OCI-LY7 (cell line): ENCODE measurements around the gene LARGE1. TPM values are rescaled to one million over a fixed set of nuclear protein-coding genes. Genes with fewer than 3 reads are reported as not detected.

Experiments
- BruUV-seq: library from RNA; stranded (reverse); fragments of 400-500 nt; replicated peaks from 2 replicates; lab custom pipeline; 2021; lab: Mats Ljungman, UMichigan
- CTCF ChIA-PET: fragments of 300-600 bp; sonication (Branson Sonifier 250); formaldehyde crosslinking; loops from one replicate; lab custom pipeline; 2022; ENCODE audit warnings: antibody characterized with exemption; ENCODE audit not compliant: unreplicated experiment; lab: Charles Lee
- POLR2A ChIA-PET: fragments of 300-600 bp; sonication (Branson Sonifier 250); formaldehyde crosslinking; loops from one replicate; lab custom pipeline; 2022; ENCODE audit warnings: antibody characterized with exemption; lab: Charles Lee
- DNase-seq: peaks from one replicate; pipeline ENCODE4 v3.0.0-alpha.2; 2015; ENCODE audit warnings: low spot score
- H2AFZ ChIP-seq: fragments of 200-600 bp; sonication (generic), shearing (Covaris generic); 2 replicates; pipeline ENCODE4 v1.6.1; 2014; ENCODE audit warnings: mild to moderate bottlenecking, antibody characterized with exemption, low read length, moderate library complexity
- H3K27ac ChIP-seq: fragments of 200-600 bp; sonication (generic); 2 replicates; pipeline ENCODE4 v1.5.1; 2014; ENCODE audit warnings: mixed run types, low read depth, mild to moderate bottlenecking, moderate library complexity, low read length, inconsistent platforms; ENCODE audit not compliant: poor library complexity, severe bottlenecking
- H3K36me3 ChIP-seq: fragments of 200-600 bp; sonication (generic); 2 replicates; pipeline ENCODE4 v1.6.1; 2014; ENCODE audit warnings: mild to moderate bottlenecking, antibody characterized with exemption, low read length, moderate library complexity, mixed read lengths; ENCODE audit not compliant: insufficient read depth
- H3K4me1 ChIP-seq: fragments of 200-600 bp; sonication (generic); 2 replicates; pipeline ENCODE4 v1.5.1; 2014; ENCODE audit warnings: mild to moderate bottlenecking, low read length; ENCODE audit not compliant: insufficient read depth, poor library complexity, severe bottlenecking
- H3K4me2 ChIP-seq: fragments of 200-600 bp; sonication (generic); 2 replicates; pipeline ENCODE4 v1.6.1; 2014; ENCODE audit warnings: mild to moderate bottlenecking, low read length
- H3K4me3 ChIP-seq: fragments of 200-600 bp; sonication (generic); 2 replicates; pipeline ENCODE4 v1.5.1; 2014; ENCODE audit warnings: mild to moderate bottlenecking, low read depth, low read length; ENCODE audit not compliant: poor library complexity, severe bottlenecking
- H3K79me2 ChIP-seq: fragments of 200-600 bp; sonication (generic); 2 replicates; pipeline ENCODE4 v1.6.1; 2016; ENCODE audit warnings: low read depth, mild to moderate bottlenecking, low read length, moderate library complexity, mixed read lengths; ENCODE audit not compliant: insufficient read depth
- H3K9me2 ChIP-seq: fragments of 200-600 bp; sonication (generic); 2 replicates; pipeline ENCODE4 v1.6.1; 2016; ENCODE audit warnings: mild to moderate bottlenecking, low read length, mixed read lengths; ENCODE audit not compliant: insufficient read depth
- H3K9me3 ChIP-seq: fragments of 200-600 bp; sonication (generic); 2 replicates; pipeline ENCODE4 v1.6.1; 2014; ENCODE audit warnings: mild to moderate bottlenecking, mixed run types, low read length, mixed read lengths
- H4K20me1 ChIP-seq: fragments of 200-600 bp; sonication (generic); 2 replicates; pipeline ENCODE4 v1.6.1; 2014; ENCODE audit warnings: mild to moderate bottlenecking, antibody characterized with exemption, low read length, moderate library complexity, mixed read lengths; ENCODE audit not compliant: insufficient read depth
- EZH2phosphoT487 ChIP-seq: fragments of 200-600 bp; sonication (generic); IDR thresholded peaks from 2 replicates; pipeline ENCODE4 v1.6.1; 2018; ENCODE audit warnings: low read depth, borderline replicate concordance, mild to moderate bottlenecking, mixed run types, antibody characterized with exemption, low read length, moderate library complexity, mixed read lengths
- intact Hi-C: fragments of 100-400 bp; cut with micrococcal nuclease; formaldehyde crosslinking; loops from one replicate; pipeline ENCODE4 v1.10.0; 2022; ENCODE audit not compliant: unreplicated experiment
- total RNA-seq, 2 experiments: library from RNA; depleted of rRNA in 1 of 2; stranded (reverse); fragments of >200 nt in 1 of 2; shearing (Covaris generic) in 1 of 2; gene quantifications; 2 replicates each; pipeline ENCODE4 v1.2.3, GENCODE V29; 2014 to 2022
- TF ChIP-seq, protein P1 (sequence below): fragments of 200-600 bp; sonication (generic); conservative IDR thresholded peaks from 2 replicates; pipeline ENCODE4 v1.5.1; 2014; ENCODE audit warnings: mild to moderate bottlenecking, antibody characterized with exemption, low read length, moderate library complexity, mixed read lengths

The LARGE1 gene
- total RNA-seq, 2 experiments from 2014 or later: 31.5 to 31.9 TPM

DNA sequence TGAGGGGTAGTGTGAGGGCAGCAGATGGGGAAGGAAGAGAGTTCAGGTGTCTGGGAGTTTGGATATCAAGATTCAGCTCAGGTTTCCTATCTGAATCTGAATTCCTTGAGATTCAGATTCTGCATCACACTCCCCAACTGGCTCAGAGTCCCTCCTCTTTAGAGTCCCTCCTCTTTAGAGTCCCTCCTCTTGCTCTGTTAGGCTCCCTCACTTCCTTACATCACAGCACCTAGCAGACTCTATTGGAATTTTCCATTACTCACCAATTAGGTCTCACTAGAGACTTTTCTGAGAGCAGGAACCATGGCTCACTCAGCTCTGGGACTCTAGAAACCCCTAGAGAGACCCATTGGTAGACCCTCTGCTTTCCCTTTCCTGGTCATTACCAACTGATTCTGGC lies 558.7 kb downstream of the LARGE1 start:
- no peak for TF ChIP-seq EZH2phosphoT487
- TF ChIP-seq, protein P1, sequence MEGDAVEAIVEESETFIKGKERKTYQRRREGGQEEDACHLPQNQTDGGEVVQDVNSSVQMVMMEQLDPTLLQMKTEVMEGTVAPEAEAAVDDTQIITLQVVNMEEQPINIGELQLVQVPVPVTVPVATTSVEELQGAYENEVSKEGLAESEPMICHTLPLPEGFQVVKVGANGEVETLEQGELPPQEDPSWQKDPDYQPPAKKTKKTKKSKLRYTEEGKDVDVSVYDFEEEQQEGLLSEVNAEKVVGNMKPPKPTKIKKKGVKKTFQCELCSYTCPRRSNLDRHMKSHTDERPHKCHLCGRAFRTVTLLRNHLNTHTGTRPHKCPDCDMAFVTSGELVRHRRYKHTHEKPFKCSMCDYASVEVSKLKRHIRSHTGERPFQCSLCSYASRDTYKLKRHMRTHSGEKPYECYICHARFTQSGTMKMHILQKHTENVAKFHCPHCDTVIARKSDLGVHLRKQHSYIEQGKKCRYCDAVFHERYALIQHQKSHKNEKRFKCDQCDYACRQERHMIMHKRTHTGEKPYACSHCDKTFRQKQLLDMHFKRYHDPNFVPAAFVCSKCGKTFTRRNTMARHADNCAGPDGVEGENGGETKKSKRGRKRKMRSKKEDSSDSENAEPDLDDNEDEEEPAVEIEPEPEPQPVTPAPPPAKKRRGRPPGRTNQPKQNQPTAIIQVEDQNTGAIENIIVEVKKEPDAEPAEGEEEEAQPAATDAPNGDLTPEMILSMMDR: no peak
- CTCF ChIA-PET: interaction anchor here (0.7 kb wide), 1 partner anchor 829 kb away, joined by 3 read pairs; no protein-coding TSS in a partner anchor
- H3K27ac ChIP-seq: no peak overlapping the region
- H3K4me2 ChIP-seq: no peak overlapping the region
- H3K4me3 ChIP-seq: no peak overlapping the region
- H2AFZ ChIP-seq: no peak overlapping the region
- intact Hi-C loops: no loop called here
- no TSS peak for BruUV-seq
- H3K9me3 ChIP-seq: no peaks in the 10 kb centered on the region
- peaks cover 9% of the 10 kb centered on the region for H3K4me1 ChIP-seq
- H4K20me1 ChIP-seq: no peaks in the 10 kb centered on the region
- POLR2A ChIA-PET: no interaction called here
- no peaks in the 10 kb centered on the region for H3K9me2 ChIP-seq
- no peaks in the 10 kb centered on the region for H3K36me3 ChIP-seq
- peak; percentile 7 for DNase-seq
- no peaks in the 10 kb centered on the region for H3K79me2 ChIP-seq

DNA sequence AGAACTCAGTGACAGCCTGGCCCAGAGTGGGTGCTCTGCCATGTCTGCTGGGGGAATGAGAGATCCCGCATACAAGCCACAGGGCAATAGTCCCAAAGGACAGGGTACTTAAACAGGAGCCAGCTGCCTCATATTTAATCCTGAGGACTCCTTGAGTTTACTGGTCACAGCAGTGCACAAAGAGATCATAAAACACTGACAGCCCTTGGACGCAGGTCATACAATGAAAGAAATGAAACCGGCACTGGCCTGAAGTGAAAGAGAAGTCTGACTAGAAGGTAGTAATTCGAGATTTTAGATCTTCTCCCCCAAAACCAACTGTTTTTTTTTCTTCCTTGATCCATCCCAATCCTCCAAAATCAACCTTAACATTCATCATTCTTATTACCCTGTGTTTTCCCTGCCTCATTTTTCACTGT lies 562.3 kb downstream of the LARGE1 start:
- DNase-seq: no peak
- H3K4me1 ChIP-seq: peaks cover 9% of the 10 kb centered on the region
- H3K79me2 ChIP-seq: no peaks in the 10 kb centered on the region
- H2AFZ ChIP-seq: no peak overlapping the region
- H3K9me2 ChIP-seq: no peaks in the 10 kb centered on the region
- no TSS peak for BruUV-seq
- no peaks in the 10 kb centered on the region for H3K9me3 ChIP-seq
- H3K36me3 ChIP-seq: no peaks in the 10 kb centered on the region
- H3K4me3 ChIP-seq: no peak overlapping the region
- intact Hi-C loops: no loop called here
- CTCF ChIA-PET: no interaction called here
- no peak overlapping the region for H3K27ac ChIP-seq
- H4K20me1 ChIP-seq: no peaks in the 10 kb centered on the region
- H3K4me2 ChIP-seq: no peak overlapping the region
- POLR2A ChIA-PET: no interaction called here
- TF ChIP-seq, protein P1: no peak
- no peak for TF ChIP-seq EZH2phosphoT487

DNA sequence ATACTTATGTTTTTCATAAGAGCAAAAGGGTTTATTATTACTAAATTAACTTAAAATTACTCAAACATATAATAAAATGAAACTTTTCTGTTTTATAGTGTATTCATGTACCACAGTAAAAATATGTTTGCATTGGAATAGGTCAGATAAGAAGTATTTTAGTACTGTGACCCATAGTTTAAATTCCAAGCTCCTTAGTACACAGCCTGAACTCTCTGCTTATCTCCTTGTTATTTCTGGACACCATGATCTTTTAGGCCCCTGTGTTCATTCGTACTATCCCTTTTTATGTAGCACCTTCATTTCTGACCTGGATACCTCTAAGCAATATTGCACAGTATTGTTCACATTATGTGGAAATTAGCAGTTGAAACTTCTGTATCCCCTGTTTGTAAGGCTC lies 565.3 kb downstream of the LARGE1 start:
- no peak for DNase-seq
- H3K4me3 ChIP-seq: no peak overlapping the region
- BruUV-seq: no TSS peak
- ChIA-PET CTCF (no interaction called here), POLR2A (no interaction called here)
- no peaks in the 10 kb centered on the region for H3K79me2 ChIP-seq
- intact Hi-C loops: no loop called here
- H3K4me1 ChIP-seq: no peaks in the 10 kb centered on the region
- H3K4me2 ChIP-seq: no peak overlapping the region
- no peak overlapping the region for H2AFZ ChIP-seq
- no peaks in the 10 kb centered on the region for H4K20me1 ChIP-seq
- no peak overlapping the region for H3K27ac ChIP-seq
- no peaks in the 10 kb centered on the region for H3K9me2 ChIP-seq
- H3K36me3 ChIP-seq: no peaks in the 10 kb centered on the region
- TF ChIP-seq EZH2phosphoT487: no peak
- TF ChIP-seq, protein P1: no peak
- no peaks in the 10 kb centered on the region for H3K9me3 ChIP-seq
